GM21367 (cell line): ENCODE data around the gene ITGA2.
"Not testable (repeated sequence)": the region's sequence is repeated elsewhere in the genome, so short reads cannot be mapped to it uniquely, and the experiment has no call there.

Source experiments
- ATAC-seq: cut with Tn5 transposase; IDR thresholded peaks from one replicate; pipeline ENCODE4 v1.9.1; 2021; ENCODE audit not compliant: unreplicated experiment

Gene ITGA2

GRCh38 chr5:53095217-53095616 is 106.1 kb downstream of the ITGA2 start:
- no peak for ATAC-seq

DNA sequence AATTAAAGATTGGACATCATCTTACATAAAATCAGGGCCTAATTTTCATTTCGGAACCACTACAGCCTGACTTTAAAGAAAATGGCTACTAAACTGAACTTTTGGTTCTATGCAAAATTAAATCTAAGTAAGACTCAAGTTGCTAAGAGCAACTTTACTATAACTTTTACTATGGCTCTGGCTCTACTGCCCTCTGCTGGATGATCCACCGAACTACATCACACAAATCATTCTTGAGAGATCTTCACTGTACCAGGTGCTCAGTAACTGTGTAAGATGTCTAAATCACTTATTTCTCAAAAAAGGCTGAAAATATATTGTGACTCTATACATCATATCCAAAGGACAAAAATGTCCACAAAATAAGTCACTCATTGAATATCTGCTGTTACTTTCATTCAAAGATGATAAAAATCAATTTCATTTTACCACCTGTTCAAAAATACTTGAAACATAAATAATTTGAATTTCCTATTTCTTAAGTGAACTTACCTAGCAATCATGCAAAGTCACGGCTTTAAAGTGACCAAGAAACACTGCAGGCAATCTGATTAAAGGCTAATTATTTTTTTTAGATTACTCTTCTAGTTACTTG is 106.9 kb downstream of the ITGA2 start:
- peak; percentile 89 for ATAC-seq

DNA sequence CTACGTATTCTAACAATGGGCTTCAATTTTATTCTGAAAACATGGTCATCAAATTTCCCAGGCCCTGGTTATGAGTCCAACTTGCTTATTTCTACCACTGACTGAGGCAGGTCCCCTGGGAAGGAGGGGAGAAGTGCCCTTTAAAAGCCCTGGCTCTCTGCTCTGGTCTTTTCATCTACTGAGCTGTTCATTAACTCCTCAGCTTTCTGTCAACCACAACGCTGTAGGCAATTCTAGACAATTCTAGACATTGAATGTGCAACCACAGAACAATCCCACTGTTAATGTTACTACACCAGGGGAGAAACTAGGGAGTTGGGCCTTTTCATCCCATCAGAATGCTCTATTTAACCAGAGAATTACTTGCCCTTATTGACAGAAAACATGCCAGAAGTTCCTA is 110.4 kb downstream of the ITGA2 start:
- ATAC-seq, result no peak

GRCh38 chr5:53100606-53101005 is 111.5 kb downstream of the ITGA2 start:
- ATAC-seq, result no peak

DNA sequence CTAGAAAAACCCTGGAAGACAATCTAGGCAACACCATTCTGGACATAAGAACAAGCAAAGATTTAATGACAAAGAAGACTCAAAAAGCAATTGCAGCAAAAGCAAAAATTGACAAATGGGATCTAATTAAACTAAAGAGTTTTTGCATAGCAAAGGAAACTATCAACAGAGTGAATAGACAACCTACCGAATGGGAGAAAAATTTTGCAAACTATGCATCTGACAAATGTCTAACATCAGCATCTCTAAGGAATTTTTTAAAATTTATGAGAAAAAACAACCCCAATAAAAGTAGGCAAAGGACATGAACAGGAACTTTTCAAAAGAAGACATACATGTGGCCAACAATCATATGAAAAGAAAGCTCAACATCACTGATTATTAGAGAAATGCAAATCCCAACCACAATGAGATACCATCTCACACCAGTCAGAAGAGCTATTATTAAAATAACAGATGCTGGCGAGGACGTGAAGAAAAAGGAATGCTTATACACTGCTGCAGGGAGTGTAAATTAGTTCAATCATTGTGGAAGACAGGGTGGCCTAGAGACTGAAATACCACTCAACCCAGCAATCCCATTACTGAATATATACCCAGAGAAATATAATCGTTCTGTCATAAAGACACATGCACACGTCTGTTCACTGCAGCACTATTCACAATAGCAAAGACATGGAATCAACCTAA is 116.6 kb downstream of the ITGA2 start:
- no peak for ATAC-seq

DNA sequence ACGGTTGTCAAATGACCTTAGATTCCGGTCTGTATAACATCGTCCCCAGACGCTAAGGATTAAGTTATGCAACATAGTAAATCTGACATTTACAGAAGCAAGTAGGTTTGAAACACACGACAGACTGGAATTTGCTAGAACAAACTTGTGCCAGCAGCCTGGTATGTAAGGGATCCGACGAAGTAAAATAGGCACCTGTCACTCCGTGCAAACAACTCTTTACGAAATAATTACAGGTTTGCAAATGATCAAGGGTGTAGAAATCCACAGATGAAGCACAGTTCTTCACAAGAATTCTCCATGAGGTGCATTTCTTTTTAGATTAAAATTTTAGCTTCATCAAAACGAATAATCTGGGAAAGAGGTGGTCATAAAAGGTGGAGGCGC is 119.9 kb downstream of the ITGA2 start:
- ATAC-seq, result peak; percentile 18

- peak; percentile 95 for ATAC-seq
These were observed 120.4 kb downstream of the ITGA2 start, which contains the start of gene MOCS2 for GRCh38 chr5:53109443-53110127. TSS of gene MOCS2 (minus strand) at chr5:53109757. CDS start at chr5:53107174, 2,583 bp downstream.

DNA sequence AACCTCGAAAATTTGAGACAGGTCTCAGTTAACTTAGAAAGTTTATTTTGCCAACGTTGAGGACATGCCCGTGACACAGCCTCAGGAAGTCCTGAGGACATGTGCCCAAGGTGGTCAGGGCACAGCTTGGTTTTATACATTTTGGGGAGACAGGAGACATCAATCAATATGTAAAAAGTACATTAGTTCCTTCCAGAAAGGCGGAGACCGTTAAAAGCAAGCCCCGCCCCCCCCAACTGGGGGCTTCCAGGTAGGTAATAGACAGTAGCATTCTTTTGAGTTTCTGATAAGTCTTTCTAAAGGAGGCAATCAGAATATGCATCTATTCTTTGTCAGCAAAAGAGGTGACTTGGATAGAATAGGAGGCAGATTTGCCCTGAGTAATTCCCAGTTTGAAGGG is 121.0 kb downstream of the ITGA2 start:
- ATAC-seq, result peak; percentile 1

- no peak for ATAC-seq
These were observed 122.0 kb downstream of the ITGA2 start for GRCh38 chr5:53111139-53111538.

DNA sequence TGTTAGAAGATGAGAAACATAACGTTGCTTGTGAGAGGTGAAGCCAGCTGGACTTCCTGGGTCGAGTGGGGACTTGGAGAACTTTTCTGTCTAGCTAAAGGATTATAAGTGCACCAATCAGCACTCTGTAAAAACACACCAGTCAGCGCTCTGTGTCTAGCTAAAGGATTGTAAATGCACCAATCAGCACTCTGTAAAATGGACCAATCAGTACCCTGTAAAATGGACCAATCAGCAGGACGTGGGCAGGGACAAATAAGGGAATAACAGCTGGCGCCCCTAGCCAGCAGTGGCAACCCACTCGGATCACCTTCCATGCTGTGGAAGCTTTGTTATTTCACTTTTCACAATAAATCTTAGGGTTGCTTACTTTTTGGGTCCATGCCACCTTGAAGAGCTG is 123.2 kb downstream of the ITGA2 start:
- not testable (repeated sequence) for ATAC-seq

- no peak for ATAC-seq
These were observed 123.8 kb downstream of the ITGA2 start for GRCh38 chr5:53112909-53113308.

- no peak for ATAC-seq
These were observed 124.8 kb downstream of the ITGA2 start for GRCh38 chr5:53113947-53114346.

- no peak for ATAC-seq
These were observed 125.8 kb downstream of the ITGA2 start for GRCh38 chr5:53114988-53115387.

DNA sequence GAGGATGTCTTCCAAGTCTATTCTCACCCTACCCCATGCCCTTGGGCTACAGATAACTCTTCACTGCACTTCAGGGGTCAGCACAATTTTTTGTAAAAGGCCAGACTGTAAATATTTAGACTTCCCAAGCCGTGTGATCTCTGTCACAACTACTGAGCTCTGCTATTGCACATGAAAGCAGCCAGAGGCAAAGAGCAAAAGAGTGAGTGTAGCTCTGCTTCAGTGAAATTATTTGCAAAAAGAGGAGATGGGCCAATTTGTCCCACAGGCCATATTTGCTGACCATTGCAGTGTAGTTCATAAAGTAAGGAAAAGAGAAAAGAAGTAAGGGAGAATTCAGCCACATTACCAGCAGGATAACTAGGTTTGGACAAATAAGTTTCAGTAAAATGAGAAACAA is 127.4 kb downstream of the ITGA2 start:
- ATAC-seq, result no peak

DNA sequence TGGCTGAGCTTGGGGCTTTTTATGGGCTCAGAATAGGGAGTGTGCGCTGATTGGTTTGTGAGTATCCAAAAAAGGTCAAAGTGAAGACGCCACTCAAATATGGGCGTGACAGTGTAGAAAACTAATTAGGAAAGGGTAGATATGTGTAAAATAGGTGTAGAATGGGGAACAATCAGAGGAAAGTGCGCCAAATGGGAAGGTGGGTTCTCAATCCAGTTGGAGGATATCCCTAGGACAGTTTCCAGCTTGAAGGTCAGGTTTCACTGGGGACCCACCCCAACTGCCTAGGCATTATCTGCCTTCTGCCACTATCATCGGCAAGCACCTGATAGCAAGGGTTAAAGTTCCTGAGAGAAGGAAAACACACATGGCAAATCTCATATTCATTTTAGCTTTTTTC is 129.7 kb downstream of the ITGA2 start:
- no peak for ATAC-seq

GRCh38 chr5:53120165-53120564 is 131.0 kb downstream of the ITGA2 start:
- no peak for ATAC-seq

DNA sequence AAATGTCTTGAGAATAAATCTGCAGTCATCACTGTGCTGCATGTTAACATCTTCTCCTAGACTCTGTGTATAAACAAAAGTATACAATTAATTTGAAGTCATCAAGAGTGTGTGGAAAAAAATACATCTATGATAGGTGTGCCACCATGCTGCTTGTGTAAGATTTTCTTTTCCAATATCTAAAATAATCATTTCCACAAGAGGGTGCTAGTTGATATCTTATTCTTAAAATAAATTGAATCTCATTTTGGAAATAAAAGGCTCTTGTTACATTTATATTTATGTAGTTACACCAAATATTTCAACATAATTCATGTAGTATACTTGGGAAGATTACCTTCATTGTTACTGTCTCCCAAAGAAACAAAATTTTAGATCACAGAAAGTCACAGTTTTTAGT is 134.6 kb downstream of the ITGA2 start:
- ATAC-seq, result no peak

- no peak for ATAC-seq
These were observed 137.4 kb downstream of the ITGA2 start for GRCh38 chr5:53126521-53126920.

DNA sequence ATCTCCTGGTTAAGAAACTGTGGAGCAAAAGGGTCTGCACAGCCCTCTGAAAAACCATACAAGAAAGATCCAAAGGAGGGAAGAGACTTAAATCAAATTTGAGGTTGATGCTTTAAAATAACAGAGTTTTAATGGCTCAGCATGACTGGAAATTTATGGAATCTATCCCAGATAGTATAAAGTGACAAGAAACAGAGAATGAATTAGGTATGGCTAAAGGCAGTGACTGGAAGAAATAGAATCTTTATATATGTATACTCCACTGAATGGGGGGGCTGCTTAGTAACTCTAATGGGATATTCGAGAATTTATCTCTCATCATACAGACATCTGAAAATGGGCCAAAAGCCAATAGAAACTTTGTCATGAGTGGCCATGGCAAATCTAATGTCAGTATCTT is 138.0 kb downstream of the ITGA2 start:
- no peak for ATAC-seq

- no peak for ATAC-seq
These were observed 139.3 kb downstream of the ITGA2 start for GRCh38 chr5:53128481-53128880.

- no peak for ATAC-seq
These were observed 141.1 kb downstream of the ITGA2 start for GRCh38 chr5:53130266-53130665.

GRCh38 chr5:53133020-53133419 is 143.9 kb downstream of the ITGA2 start:
- ATAC-seq, result no peak
